A673 (cell line): ENCODE measurements around the gene CIROP.
A peak's percentile ranks its signal among the peaks of the same experiment; 100 is the strongest.

Experiments used
- CTCF ChIP-seq: fragments of 300-800, 200-600 bp; sonication (generic); conservative IDR thresholded peaks from 2 replicates; pipeline ENCODE4 v1.5.1; 2017; ENCODE audit warnings: low read depth, mild to moderate bottlenecking, antibody characterized with exemption, low read length, moderate library complexity, mixed read lengths
- EZH2 ChIP-seq: fragments of 200-600 bp; sonication (generic); IDR thresholded peaks from 2 replicates; pipeline ENCODE4 v1.6.1; 2017; ENCODE audit warnings: borderline replicate concordance, low read depth, mild to moderate bottlenecking, mixed read lengths, antibody characterized with exemption, low read length; ENCODE audit not compliant: poor library complexity, severe bottlenecking

GRCh38 chr14:23068789-23069412 lies 35.9 kb downstream of the CIROP start:
- TF ChIP-seq CTCF (peak; percentile 100), EZH2 (no peak)
